ENCODE data around the gene DENND4C.
"Not testable (repeated sequence)": the region's sequence is repeated elsewhere in the genome, so short reads cannot be mapped to it uniquely, and the experiment has no call there.

GRCh38 chr9:19251203-19251602 is 20.7 kb downstream of the DENND4C start:
- not testable (repeated sequence) for TF ChIP-seq CTCF (IDR thresholded peaks at IDR 0.05); ZBTB43 (CRISPR knock-in tag; IDR thresholded peaks at IDR 0.05); TEAD4 (CRISPR knock-in tag; IDR thresholded peaks at IDR 0.05); JUN (CRISPR knock-in tag; IDR thresholded peaks at IDR 0.05); CBFB (CRISPR knock-in tag; IDR thresholded peaks at IDR 0.05; ENCODE audit: low read depth); E2F4 (CRISPR knock-in tag; IDR thresholded peaks at IDR 0.05; ENCODE audit: borderline replicate concordance, low read depth); ZNF121 (CRISPR knock-in tag; IDR thresholded peaks at IDR 0.05)

All from WTC11 (cell line).